HFF-Myc (cell line): ENCODE results near the gene LRCOL1.

Experiments used
- DNase-seq: peaks from one replicate; pipeline ENCODE4 v3.0.0-alpha.2; 2011; ENCODE audit warnings: low read depth; ENCODE audit errors: extremely low read depth
- H3K4me3 ChIP-seq: replicated peaks from 2 replicates; pipeline ENCODE4 v1.5.1; 2011; ENCODE audit warnings: low read depth, mild to moderate bottlenecking, control low read depth, low read length
- TF ChIP-seq, protein P1 (sequence below): IDR thresholded peaks from 2 replicates; pipeline ENCODE4 v1.5.1; 2012; ENCODE audit warnings: mild to moderate bottlenecking, low read depth, low read length, control low read depth; ENCODE audit errors: missing control alignments

Gene LRCOL1

DNA sequence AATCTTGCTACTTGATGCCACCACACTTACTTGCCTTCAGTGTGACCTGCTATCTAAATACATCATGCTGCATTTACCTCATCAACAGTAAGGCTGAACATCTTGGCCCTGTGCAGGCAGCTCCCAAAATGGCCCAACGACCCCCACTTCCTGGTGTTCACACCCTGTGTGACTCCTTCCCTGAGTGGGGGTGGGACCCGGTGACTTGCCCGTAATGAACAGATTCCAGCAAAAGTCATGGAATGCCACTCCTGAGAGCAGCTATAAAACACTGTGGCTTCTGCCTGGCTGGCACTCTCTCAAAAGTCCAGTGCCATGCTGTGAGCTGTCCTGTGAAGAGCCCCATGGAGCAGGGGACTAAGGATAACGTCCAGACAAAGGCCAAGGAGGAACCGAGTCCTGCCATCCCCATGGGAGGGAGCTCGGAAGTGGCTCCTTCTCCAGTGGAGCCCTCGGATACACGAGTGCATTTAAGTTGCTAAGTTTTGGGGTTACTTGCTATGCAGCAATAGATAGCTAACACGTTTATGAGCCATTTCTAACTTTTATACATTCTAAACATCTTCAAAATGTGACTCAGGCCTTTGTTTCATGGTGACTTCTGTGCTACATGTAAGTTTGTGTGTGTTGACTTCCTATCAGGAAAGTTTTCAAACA lies 41.2 kb upstream of the LRCOL1 start:
- TF ChIP-seq, protein P1, sequence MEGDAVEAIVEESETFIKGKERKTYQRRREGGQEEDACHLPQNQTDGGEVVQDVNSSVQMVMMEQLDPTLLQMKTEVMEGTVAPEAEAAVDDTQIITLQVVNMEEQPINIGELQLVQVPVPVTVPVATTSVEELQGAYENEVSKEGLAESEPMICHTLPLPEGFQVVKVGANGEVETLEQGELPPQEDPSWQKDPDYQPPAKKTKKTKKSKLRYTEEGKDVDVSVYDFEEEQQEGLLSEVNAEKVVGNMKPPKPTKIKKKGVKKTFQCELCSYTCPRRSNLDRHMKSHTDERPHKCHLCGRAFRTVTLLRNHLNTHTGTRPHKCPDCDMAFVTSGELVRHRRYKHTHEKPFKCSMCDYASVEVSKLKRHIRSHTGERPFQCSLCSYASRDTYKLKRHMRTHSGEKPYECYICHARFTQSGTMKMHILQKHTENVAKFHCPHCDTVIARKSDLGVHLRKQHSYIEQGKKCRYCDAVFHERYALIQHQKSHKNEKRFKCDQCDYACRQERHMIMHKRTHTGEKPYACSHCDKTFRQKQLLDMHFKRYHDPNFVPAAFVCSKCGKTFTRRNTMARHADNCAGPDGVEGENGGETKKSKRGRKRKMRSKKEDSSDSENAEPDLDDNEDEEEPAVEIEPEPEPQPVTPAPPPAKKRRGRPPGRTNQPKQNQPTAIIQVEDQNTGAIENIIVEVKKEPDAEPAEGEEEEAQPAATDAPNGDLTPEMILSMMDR, result no peak
- DNase-seq, result no peak
- no peak overlapping the region for H3K4me3 ChIP-seq

DNA sequence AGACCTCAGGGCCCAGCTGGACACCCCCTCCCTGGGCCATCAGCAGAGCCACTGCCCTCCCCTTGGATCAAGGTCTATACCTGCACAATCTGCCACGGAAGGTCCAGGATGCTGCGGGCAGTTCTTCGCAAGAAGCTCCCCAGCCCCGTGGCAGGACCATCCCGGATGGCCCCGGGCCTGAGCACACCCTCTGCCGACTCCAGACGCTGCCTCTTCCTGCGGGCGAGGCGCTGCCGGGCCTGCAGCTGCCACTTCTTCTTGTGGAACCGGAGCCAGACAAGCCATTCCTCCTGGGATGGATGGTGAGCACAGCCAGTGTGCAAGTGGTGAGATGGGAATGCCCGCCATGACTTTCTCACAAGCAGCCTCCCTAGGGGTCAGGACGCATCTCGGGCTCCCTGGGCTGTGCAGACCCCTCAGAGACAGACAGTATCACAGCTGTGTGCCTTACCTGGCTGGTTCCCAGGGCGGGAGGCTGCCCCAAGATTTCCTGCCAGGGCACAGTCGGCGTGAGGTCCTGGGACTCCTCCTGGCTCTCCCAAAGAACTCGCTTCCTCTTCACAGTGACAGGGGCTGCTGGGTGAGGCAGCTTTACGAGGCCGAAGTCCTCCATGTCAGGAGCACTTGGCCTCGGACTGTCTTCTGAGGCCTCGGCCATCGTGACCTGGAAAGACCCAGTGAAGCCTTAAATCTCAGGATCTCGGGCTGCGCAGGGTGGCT lies 39.0 kb upstream of the LRCOL1 start:
- no peak overlapping the region for H3K4me3 ChIP-seq
- no peak for DNase-seq
- TF ChIP-seq, protein P1, result no peak

DNA sequence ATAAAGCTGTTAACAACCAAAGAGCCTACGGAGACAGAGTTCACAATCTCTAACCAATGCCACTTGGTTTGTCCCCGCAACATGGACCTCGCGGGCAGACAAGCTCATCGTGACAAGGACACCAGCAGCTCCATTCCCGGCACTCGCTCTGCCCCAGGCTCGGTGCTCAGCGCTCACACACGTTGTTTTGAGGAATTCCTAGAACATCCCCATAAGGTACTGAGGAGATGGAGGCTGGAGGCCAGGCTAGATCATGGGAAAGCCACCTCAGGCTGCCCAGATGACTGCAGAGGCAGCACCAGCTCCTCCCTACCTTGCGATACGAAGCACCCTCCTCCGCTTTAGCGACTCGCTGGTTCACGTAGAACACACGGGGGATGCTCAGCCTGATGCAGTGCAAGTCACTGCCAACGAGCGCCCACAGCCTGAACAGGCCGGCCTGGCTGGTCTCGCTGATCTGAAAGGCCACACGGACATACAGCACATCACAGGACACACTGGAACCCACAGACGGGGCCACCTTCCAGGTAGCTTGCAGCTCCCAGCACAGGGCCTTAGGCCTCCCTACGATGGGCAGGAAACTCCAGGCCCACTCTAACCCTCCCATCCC lies 38.3 kb upstream of the LRCOL1 start:
- DNase-seq, result no peak
- TF ChIP-seq, protein P1, result no peak
- H3K4me3 ChIP-seq, result no peak overlapping the region

DNA sequence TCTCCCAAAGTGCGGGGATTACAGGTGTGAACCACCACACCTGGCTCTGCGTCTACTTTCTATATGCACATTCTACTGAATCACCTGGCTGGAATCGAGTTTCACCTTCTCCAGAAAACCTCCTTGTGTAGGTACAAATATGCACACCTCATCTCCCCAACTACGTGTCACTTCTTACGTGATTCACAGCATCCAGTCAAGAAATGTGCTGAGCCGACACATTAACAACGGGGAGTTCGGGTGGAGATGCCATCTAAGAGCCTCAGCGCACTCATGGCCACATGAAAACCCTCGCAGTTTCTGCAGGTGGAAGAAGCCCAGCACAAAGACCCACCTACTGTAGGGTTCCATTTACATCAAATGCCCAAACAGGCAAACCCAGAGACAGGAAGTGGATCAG lies 37.5 kb upstream of the LRCOL1 start:
- TF ChIP-seq, protein P1, result no peak
- H3K4me3 ChIP-seq, result no peak overlapping the region
- no peak for DNase-seq

DNA sequence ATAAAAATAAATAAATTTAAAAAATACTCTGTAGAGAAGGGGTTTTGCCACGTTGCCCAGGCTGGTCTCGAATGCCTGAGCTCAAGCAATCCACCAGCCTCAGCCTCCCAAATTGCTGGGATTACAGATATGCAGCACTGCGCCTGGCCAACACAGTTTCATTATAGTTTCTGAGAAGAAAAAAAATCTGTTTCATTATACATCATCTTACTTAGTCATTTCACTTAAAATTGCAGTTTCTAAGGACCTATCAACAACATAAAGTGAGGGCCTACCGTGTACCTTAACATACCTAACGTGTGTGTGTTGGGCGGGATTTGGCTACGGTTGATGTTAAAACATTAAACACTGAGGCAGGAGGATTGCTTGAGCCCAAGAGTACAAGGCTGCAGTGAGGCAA lies 36.5 kb upstream of the LRCOL1 start:
- no peak overlapping the region for H3K4me3 ChIP-seq
- DNase-seq, result no peak
- TF ChIP-seq, protein P1, result no peak

DNA sequence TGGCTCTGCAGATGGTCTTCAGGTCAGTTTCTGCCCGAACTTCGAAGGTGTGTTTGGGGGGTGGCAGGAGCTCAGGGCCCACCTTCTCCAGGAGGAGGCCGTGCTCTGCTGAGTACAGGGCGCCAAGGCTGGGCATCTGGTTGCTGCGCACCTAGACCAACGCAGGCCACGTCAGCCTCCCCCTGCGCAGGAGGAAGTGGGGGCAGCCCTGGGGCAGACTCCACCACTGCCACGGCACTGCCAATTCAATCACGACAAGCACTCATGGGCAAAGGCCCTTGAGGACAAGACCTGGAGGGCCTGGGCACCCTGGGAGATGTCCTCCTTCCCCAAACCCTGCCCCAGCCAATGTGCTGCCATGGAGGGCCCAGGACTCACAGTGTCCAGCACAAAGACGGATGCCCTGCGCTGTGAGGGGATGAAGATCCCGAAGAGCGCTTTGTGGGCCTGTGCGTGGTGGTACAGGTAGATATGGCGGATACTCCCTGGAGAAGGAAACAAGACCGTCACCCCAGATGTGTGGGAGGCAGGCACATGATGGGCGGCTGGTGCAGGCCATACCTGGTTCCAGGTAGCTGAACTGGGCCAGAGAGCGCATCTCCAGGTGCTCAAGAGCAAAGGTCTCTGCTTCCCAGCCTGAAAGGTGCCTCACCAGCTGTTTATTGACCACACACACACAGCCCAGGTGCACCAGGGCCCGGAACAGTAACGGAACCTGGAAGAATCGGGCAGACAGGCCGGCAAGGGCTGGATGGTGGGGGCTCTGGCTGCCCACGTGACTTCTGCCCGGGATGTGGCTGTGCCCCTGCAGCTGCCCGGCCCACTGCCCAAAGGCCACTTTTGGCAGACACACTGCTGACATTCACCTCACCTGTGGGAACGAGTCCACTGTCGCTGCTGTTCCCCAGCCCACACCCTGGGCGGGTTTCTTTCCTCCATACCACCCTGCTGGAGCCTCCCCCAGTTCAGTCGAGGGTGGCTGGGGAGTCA lies 32.8 kb upstream of the LRCOL1 start:
- TF ChIP-seq, protein P1, result no peak
- DNase-seq, result no peak
- no peak overlapping the region for H3K4me3 ChIP-seq
